ENCODE results near the gene PLCXD3. TPM values are rescaled to one million over a fixed set of nuclear protein-coding genes. Genes with fewer than 3 reads are reported as not detected.

The PLCXD3 gene, protein sequence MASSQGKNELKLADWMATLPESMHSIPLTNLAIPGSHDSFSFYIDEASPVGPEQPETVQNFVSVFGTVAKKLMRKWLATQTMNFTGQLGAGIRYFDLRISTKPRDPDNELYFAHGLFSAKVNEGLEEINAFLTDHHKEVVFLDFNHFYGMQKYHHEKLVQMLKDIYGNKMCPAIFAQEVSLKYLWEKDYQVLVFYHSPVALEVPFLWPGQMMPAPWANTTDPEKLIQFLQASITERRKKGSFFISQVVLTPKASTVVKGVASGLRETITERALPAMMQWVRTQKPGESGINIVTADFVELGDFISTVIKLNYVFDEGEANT
- total RNA-seq = under 0.01 TPM in 1 of 2 replicates, not detected in the other

DNA sequence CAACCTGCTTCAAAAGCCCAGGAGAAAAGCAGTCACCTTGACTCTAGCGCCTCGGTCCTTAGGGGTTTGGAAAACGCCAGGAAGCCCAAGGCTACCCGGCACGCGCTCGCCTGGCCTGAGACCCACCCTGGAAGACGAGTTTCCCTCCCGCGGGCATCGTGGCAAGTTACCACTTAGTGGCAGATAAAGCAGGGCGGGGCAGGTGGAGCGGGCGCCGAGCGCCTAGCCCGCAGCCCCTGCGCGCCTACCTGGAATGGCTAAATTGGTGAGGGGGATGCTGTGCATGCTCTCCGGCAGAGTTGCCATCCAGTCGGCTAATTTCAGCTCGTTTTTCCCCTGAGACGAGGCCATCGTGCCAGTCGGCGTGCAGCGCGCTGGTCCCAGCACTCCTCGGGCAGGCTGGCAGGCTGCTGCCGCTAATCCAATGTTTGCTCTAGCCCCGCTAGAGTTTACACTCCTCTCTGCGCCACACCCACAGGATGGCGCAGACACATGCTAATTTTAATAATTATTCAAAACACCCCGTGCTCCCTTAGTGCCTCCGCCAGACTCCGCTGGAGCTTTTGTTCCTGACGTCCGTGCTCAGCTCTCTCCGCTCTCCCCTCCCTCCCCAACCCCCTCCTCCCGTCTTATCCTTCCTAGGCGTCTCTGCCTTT, at the start of gene PLCXD3:
Gene PLCXD3, minus strand, starts transcription at position 426 of the 656 bp plus-strand sequence. Its CDS starts 75 bp downstream, at position 351.

All from tracheal epithelial cell (primary cell).